PC-9 (cell line): ENCODE data around the gene IRF6. TPM values are rescaled to one million over a fixed set of nuclear protein-coding genes. Genes with fewer than 3 reads are reported as not detected.

ENCODE experiments used
- BruUV-seq: library from RNA; stranded (reverse); fragments of 400-500 nt; replicated peaks from 2 replicates; lab custom pipeline; 2021; lab: Mats Ljungman, UMichigan
- CTCF ChIA-PET: fragments of 300-600 bp; sonication (Branson Sonifier 250); formaldehyde crosslinking; loops from one replicate; lab custom pipeline; 2022; ENCODE audit warnings: antibody characterized with exemption; lab: Charles Lee
- POLR2A ChIA-PET: fragments of 300-600 bp; sonication (Branson Sonifier 250); formaldehyde crosslinking; loops from one replicate; lab custom pipeline; 2022; ENCODE audit warnings: antibody characterized with exemption; ENCODE audit not compliant: unreplicated experiment; lab: Charles Lee
- DNase-seq, 2 experiments: peaks; one replicate each; pipeline versions ENCODE4 v3.0.0 to v3.0.0-alpha.2; 2015 to 2022; ENCODE audit warnings: mixed read lengths in 1 of 2
- H2AFZ ChIP-seq: fragments of 200-600 bp; sonication (generic); 2 replicates; pipeline ENCODE4 v1.8.1; 2017; ENCODE audit warnings: antibody characterized with exemption
- H3F3A ChIP-seq: fragments of 200-600 bp; sonication (generic); 2 replicates; pipeline ENCODE4 v1.8.1; 2017; ENCODE audit warnings: antibody characterized with exemption, mild to moderate bottlenecking, low read depth; ENCODE audit not compliant: insufficient read depth
- H3K27ac ChIP-seq: fragments of 200-600 bp; sonication (generic); 2 replicates; pipeline ENCODE4 v1.6.1; 2016; ENCODE audit warnings: mixed run types
- H3K27me3 ChIP-seq: fragments of 200-600 bp; sonication (generic); 2 replicates; pipeline ENCODE4 v1.6.1; 2016; ENCODE audit warnings: low read depth, mixed run types; ENCODE audit not compliant: insufficient read depth
- H3K36me3 ChIP-seq: fragments of 200-600 bp; sonication (generic); 2 replicates; pipeline ENCODE4 v1.6.1; 2016; ENCODE audit warnings: low read depth, mixed run types
- H3K4me1 ChIP-seq: fragments of 200-600 bp; sonication (generic); replicated peaks from 2 replicates; pipeline ENCODE4 v1.6.1; 2016; ENCODE audit warnings: mixed run types; ENCODE audit not compliant: insufficient read depth
- H3K4me2 ChIP-seq: fragments of 200-600 bp; sonication (generic); 2 replicates; pipeline ENCODE4 v1.6.1; 2017; ENCODE audit warnings: mixed run types
- H3K4me3 ChIP-seq: fragments of 200-600 bp; sonication (generic); 2 replicates; pipeline ENCODE4 v1.6.1; 2016; ENCODE audit warnings: mixed run types
- H3K79me2 ChIP-seq: fragments of 200-600 bp; sonication (generic); 2 replicates; pipeline ENCODE4 v1.6.1; 2017; ENCODE audit warnings: low read depth, mixed run types
- H3K9me2 ChIP-seq: fragments of 200-600 bp; sonication (generic); 2 replicates; pipeline ENCODE4 v1.8.1; 2017; ENCODE audit warnings: mild to moderate bottlenecking; ENCODE audit not compliant: insufficient read depth
- H3K9me3 ChIP-seq: fragments of 200-600 bp; sonication (generic); 2 replicates; pipeline ENCODE4 v1.8.1; 2016; ENCODE audit warnings: low read depth; ENCODE audit not compliant: insufficient read depth
- H4K20me1 ChIP-seq: fragments of 200-600 bp; sonication (generic); 2 replicates; pipeline ENCODE4 v1.8.1; 2017; ENCODE audit not compliant: insufficient read depth
- CTCF ChIP-seq: fragments of 200-600 bp; sonication (generic); conservative IDR thresholded peaks from 2 replicates; pipeline ENCODE4 v1.6.1; 2017; ENCODE audit warnings: mixed run types, antibody characterized with exemption, mild to moderate bottlenecking, moderate library complexity
- EZH2 ChIP-seq: fragments of 200-600 bp; sonication (generic); IDR thresholded peaks from 2 replicates; pipeline ENCODE4 v1.8.0; 2017; ENCODE audit warnings: antibody characterized with exemption, low read depth
- intact Hi-C: fragments of 100-400 bp; cut with micrococcal nuclease; formaldehyde crosslinking; loops from one replicate; pipeline ENCODE4 v1.10.0; 2022; ENCODE audit not compliant: unreplicated experiment
- total RNA-seq: library from RNA; stranded (reverse); gene quantifications from 2 replicates; pipeline ENCODE4 v1.2.3, GENCODE V29; 2021

IRF6 gene
- total RNA-seq, 1 experiment from 2014 or later: 46.5 TPM

- no peaks in the 10 kb centered on the region for H3K27me3 ChIP-seq
- CTCF ChIA-PET: no interaction called here
- H2AFZ ChIP-seq: no peak overlapping the region
- no peak overlapping the region for H3K4me3 ChIP-seq
- H3F3A ChIP-seq: peaks cover 16% of the 10 kb centered on the region; the same call in 1 of the 2 replicates
- H3K4me2 ChIP-seq: no peak overlapping the region
- no peak for DNase-seq
- H4K20me1 ChIP-seq: peaks cover 7% of the 10 kb centered on the region; the same call in 1 of the 2 replicates
- peaks cover 29% of the 10 kb centered on the region for H3K36me3 ChIP-seq
- H3K9me3 ChIP-seq: no peaks in the 10 kb centered on the region
- POLR2A ChIA-PET: no interaction called here
- H3K27ac ChIP-seq: no peak overlapping the region
- no peak for TF ChIP-seq CTCF
- TF ChIP-seq EZH2: no peak
- H3K9me2 ChIP-seq: no peaks in the 10 kb centered on the region
- peaks cover 31% of the 10 kb centered on the region for H3K79me2 ChIP-seq
- BruUV-seq: no TSS peak
- peaks cover 18% of the 10 kb centered on the region for H3K4me1 ChIP-seq
- intact Hi-C loops: no loop called here
Measured at GRCh38 chr1:209830722-209831121, 24.8 kb upstream of the IRF6 start.

- Histone ChIP-seq H3K4me2 (peak overlapping the region; percentile 60), H3K9me2 (no peaks in the 10 kb centered on the region), H3K27me3 (no peaks in the 10 kb centered on the region), H3K9me3 (no peaks in the 10 kb centered on the region), H2AFZ (no peak overlapping the region), H3K4me3 (peak overlapping the region; percentile 74; the same call in 1 of the 2 replicates), H3K36me3 (peaks cover 25% of the 10 kb centered on the region), H3F3A (peaks cover 16% of the 10 kb centered on the region; the same call in 1 of the 2 replicates), H3K4me1 (peaks cover 18% of the 10 kb centered on the region), H3K27ac (no peak overlapping the region), H4K20me1 (peaks cover 7% of the 10 kb centered on the region; the same call in 1 of the 2 replicates), H3K79me2 (peaks cover 31% of the 10 kb centered on the region)
- TF ChIP-seq CTCF: no peak
- no peak for TF ChIP-seq EZH2
- intact Hi-C loops: loop anchor here (10.0 kb wide), 1 partner anchor 255 kb away; no protein-coding TSS in a partner anchor
- ChIA-PET POLR2A (no interaction called here), CTCF (no interaction called here)
- BruUV-seq: no TSS peak
- DNase-seq: no peak
Measured at GRCh38 chr1:209829716-209830115, 23.8 kb upstream of the IRF6 start.

DNA sequence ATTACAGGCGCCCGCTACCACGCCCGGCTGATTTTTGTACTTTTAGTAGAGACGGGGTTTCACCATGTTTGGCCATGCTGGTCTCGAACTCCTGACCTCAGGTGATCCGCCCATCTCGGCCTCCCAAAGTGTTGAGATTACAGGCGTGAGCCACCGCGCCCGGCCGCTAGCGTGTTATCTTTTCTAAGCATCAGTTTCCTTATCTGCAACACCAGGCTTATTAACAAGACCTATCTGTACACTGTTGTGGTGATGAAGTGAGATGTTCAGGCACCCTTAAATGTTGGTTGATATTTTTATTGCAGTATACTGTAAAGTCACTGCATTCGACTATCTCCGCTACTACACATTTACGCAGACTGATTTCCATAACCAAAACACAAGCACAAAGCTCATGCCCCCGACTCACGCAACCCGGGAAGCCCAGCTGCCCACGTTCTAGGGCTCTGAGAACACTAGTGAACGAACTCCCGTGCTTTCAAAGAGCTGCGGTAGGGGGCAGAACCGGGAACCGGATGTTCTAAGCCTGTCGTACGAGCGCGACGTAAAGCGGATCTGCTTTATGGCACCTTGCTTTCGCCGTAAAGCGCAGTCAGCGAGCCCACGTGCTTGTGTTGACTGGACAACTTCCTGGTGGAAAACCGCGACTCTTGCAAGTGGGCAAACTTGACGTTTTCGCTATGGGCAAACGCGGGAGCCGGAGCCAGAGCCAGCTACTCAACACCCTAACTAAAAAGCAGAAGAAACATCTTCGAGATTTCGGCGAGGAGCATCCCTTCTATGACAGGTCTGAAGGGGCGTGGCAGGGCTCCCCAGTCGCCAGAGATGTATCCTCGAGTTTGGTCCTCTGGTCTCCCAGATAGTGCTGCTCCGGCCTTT lies 21.7 kb upstream of the IRF6 start, which contains the start of gene UTP25:
TSS of gene UTP25 (plus strand) at position 589 of the 879 bp plus-strand sequence. CDS start at position 681, 92 bp downstream.
- POLR2A ChIA-PET: interaction anchor here (0.6 kb wide), 3 partner anchors 12 to 421 kb away, joined by 3 to 6 read pairs (median 3); no protein-coding TSS in a partner anchor

More for the DNA sequence above, 21.7 kb upstream of the IRF6 start, which contains the start of gene UTP25:
- CTCF ChIA-PET: interaction anchor here (0.5 to 2.3 kb wide), 4 partner anchors 12 to 364 kb away, joined by 3 to 9 read pairs (median 4); no protein-coding TSS in a partner anchor
- intact Hi-C loops: loop anchor here (2.0 to 10.0 kb wide), 3 partner anchors 21 to 253 kb away; partner anchors contain the start of genes C1orf74 and IRF6
- Histone ChIP-seq H3K36me3 (peaks cover 25% of the 10 kb centered on the region), H3K9me3 (no peaks in the 10 kb centered on the region), H3K4me3 (peak within 1 kb of the TSS; percentile 74), H3K79me2 (peaks cover 31% of the 10 kb centered on the region), H3K27ac (peak within 1 kb of the TSS; percentile 51), H4K20me1 (peaks cover 7% of the 10 kb centered on the region; the same call in 1 of the 2 replicates), H3K9me2 (no peaks in the 10 kb centered on the region), H3F3A (peaks cover 16% of the 10 kb centered on the region; the same call in 1 of the 2 replicates), H3K4me1 (peaks cover 18% of the 10 kb centered on the region), H3K27me3 (no peaks in the 10 kb centered on the region), H2AFZ (peak within 1 kb of the TSS; percentile 85), H3K4me2 (peak within 1 kb of the TSS; percentile 60)
- TF ChIP-seq CTCF (peak; percentile 73), EZH2 (no peak)
- BruUV-seq: TSS peak; percentile 95
- peak; percentile 91 to 93 for DNase-seq
